Gastroesophageal sphincter (tissue), 3 donors: ENCODE results near the gene GEMIN5.

Experiments
- CTCF ChIP-seq, 4 experiments: fragments of 200-600 bp in 2 of 4; fragments of 450-650 bp in 2 of 4; sonication (generic) in 1 of 4; IDR thresholded peaks; one replicate each; pipeline ENCODE4 v1.5.1; 2017 to 2019; ENCODE audit warnings: antibody characterized with exemption in 4 of 4, mild to moderate bottlenecking in 2 of 4, moderate library complexity in 2 of 4
- POLR2A ChIP-seq, 2 donors: fragments of 450-650 bp; IDR thresholded peaks; one replicate each; pipeline ENCODE4 v1.6.1; 2017; ENCODE audit warnings: antibody characterized with exemption in 2 of 2, mild to moderate bottlenecking in 2 of 2, moderate library complexity in 1 of 2

DNA sequence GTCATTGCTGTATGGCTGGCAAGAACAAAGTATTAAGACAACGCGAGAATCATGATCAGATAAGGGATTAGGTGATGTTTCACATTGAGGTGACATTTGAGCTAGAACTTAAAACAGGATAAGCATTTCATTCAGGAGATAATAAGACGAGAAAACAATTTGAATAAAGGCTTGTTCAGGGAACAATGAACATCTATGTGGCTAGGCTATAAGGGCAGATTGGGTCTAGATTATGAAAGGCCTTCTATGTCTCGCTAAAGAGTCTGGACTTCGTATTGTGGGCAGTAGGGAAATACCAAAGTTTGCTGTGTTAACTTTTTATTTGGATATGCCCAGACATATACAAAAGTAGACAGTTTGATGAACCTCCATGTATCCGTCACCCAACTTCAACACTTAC lies 9.8 kb upstream of the GEMIN5 start:
- TF ChIP-seq POLR2A (IDR thresholded peaks at IDR 0.05), result no peak
- no peak for TF ChIP-seq CTCF (IDR thresholded peaks at IDR 0.05)
